ENCODE measurements around the gene OR6B3. TPM values are rescaled to one million over a fixed set of nuclear protein-coding genes. Genes with fewer than 3 reads are reported as not detected.
"Not testable (repeated sequence)": the region's sequence is repeated elsewhere in the genome, so short reads cannot be mapped to it uniquely, and the experiment has no call there.

The OR6B3 gene
- total RNA-seq, 1 experiment from 2014 or later, result not detected

DNA sequence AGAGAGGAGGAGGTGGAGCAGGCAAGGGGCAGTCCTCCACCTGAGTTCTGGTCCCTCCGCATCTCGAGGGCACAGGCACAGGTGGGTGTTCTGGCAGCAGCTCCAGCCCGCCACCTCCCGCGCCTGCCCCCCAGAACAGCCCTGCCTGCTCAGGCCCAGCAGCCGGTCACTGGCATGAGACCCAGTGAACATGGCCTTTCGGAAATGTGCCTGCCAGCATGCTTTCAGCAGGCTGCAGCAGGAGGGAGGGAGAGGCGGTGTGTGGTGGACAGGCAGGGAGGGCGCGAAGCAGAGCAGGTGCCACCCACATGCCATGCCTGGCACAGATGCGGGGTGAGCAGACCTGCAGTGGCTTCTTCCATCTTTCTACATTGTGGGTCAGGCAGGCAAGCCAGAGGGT is 3.4 kb upstream of the OR6B3 start:
- no peak overlapping the region for H3K4me3 ChIP-seq (ENCODE audit: insufficient read depth, low read depth, low read length)
- no peaks in the 10 kb centered on the region for H3K27me3 ChIP-seq (ENCODE audit: control insufficient read depth, insufficient read depth, low read length)
- DNase-seq, result no peak
- H3K36me3 ChIP-seq (replicated peaks; ENCODE audit: control insufficient read depth, insufficient read depth, low read length), result no peaks in the 10 kb centered on the region

DNA sequence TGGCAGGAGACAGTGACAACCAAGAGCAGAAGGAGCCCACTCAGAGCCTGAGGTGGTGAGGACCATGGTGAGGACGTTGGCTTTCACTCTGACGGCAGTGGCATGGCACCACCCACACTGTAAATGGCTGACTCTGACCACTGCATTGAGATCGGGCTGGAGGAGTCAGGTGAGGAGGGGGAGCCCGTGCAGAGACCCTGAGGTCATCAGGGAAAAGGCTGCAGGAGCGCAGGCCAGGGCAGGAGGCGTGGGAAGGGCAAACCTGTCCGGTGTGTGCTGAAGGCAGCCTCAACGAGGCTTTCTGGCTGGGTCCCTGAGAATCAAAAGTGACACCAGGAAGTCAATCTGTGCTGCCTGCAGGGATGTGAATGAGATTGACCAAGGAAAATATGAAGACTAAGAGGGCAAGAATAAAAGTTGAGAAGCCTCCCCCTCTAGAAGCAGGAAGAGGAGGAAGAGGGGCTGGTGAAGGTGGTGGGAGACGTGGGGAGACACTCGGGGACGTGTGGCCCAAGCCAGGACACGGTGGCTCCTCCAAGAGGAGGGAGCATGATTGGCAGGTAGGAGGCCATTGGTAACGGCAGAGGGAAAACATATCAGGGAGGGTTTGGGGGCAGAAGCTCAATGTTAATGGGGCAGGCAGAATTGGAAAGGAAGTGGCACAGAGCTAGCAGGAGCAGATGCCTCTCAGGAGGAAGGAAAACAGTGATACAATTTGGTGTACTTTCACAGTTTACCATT is 2.0 kb upstream of the OR6B3 start:
- DNase-seq, result no peak
- Histone ChIP-seq H3K27me3 (ENCODE audit: control insufficient read depth, insufficient read depth, low read length) (no peaks in the 10 kb centered on the region), H3K4me3 (ENCODE audit: insufficient read depth, low read depth, low read length) (no peak overlapping the region), H3K36me3 (replicated peaks; ENCODE audit: control insufficient read depth, insufficient read depth, low read length) (no peaks in the 10 kb centered on the region)

DNA sequence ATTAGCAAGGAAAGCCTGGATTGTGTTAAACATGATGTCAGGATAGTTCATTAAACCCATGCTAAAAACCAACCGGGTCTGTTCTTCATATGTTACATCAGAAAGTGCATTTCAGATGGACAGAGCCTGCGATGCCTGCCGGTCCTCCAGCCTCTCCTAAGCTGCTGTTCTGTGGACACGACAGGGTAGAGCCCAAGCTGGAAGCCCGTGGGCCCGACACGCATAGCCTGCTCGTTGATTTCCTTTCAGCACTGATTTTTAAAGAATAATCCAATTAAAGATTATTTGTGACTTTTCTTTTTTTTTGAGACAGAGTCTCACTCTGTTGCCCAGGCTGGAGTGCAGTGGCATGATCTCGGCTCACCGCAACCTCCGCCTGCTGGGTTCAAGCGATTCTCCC is 797 bp downstream of the OR6B3 start:
- Histone ChIP-seq H3K4me3 (ENCODE audit: insufficient read depth, low read depth, low read length) (no peak overlapping the region), H3K36me3 (replicated peaks; ENCODE audit: control insufficient read depth, insufficient read depth, low read length) (no peaks in the 10 kb centered on the region), H3K27me3 (ENCODE audit: control insufficient read depth, insufficient read depth, low read length) (no peaks in the 10 kb centered on the region)
- DNase-seq, result no peak

DNA sequence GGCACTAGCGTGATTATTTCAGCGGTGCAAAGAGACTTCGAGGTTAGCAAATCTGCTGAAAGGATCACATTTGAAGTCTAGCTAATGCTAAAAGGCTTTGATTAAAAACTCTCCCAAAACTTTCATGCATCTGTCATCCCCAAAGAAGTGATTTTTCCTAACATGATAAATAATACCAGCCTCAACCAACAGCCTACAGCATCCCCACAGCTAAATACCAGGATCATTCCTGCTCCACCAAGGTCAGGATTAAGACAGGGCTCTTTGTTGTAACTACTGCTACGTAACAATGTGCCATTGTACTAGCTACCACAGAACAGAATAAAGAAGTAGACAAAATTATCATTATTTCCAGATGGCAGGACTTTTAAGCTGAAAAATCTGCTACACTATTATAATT is 1.6 kb downstream of the OR6B3 start:
- no peaks in the 10 kb centered on the region for H3K27me3 ChIP-seq (ENCODE audit: control insufficient read depth, insufficient read depth, low read length)
- H3K4me3 ChIP-seq (ENCODE audit: insufficient read depth, low read depth, low read length), result no peak overlapping the region
- DNase-seq, result no peak
- H3K36me3 ChIP-seq (replicated peaks; ENCODE audit: control insufficient read depth, insufficient read depth, low read length), result no peaks in the 10 kb centered on the region

DNA sequence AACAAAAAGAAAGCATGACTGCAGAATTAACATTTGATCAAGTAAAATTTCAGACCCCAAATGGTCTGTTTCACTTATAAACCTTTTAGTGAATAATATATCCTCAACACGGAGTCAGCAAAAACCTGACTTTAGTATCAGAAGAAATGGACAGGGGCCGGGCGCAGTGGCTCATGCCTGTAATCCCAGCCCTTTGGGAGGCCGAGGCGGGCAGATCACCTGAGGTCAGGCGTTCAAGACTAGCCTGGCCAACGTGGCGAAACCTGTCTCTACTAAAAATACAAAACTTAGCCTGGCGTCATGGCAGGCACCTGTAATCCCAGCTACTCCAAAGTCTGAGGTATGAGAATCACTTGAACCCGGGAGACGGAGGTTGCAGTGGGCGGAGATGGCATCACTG is 3.0 kb downstream of the OR6B3 start:
- H3K27me3 ChIP-seq (ENCODE audit: control insufficient read depth, insufficient read depth, low read length), result no peaks in the 10 kb centered on the region
- no peak for DNase-seq
- H3K4me3 ChIP-seq (ENCODE audit: insufficient read depth, low read depth, low read length), result no peak overlapping the region
- no peaks in the 10 kb centered on the region for H3K36me3 ChIP-seq (replicated peaks; ENCODE audit: control insufficient read depth, insufficient read depth, low read length)

DNA sequence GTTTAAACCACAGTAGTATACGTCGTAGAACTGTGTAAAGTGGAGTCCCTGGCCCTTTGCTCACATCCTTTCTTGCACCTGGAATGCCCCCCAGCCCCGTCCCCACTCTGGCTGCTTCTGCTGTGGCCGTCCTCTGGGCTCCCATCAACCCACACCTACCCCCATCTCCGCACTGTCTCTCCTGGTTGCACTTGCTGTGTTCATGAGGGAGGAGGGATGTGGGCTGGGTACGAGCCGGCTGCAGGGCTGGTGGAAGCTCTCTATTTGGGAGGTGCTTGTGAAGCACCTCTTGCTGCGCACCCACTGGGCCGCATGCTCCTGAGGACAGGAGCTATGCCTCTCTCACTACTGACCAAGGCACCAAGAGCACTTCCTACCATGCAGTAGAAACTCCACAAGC is 5.1 kb downstream of the OR6B3 start:
- Histone ChIP-seq H3K36me3 (replicated peaks; ENCODE audit: control insufficient read depth, insufficient read depth, low read length) (no peaks in the 10 kb centered on the region), H3K27me3 (ENCODE audit: control insufficient read depth, insufficient read depth, low read length) (no peaks in the 10 kb centered on the region), H3K4me3 (ENCODE audit: insufficient read depth, low read depth, low read length) (no peak overlapping the region)
- DNase-seq, result no peak

DNA sequence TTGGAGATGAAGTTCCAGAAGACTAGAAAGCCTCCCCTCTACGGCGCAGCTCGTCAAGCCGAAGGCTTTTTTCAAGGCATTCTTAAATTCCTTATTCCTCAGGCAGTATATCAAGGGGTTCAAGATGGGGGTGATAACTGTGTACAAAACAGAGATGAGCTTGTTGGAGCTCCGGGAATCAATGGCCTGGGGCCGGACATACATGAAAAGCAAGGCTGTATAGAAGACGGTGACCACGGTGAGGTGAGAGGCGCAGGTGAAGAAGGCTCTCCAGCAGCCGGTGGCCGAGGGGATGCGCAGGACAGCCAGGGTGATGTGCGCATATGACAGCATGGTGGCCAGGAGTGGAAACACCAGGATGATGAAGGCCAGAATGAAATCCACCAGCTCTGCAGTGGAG is 8.2 kb downstream of the OR6B3 start:
- H3K36me3 ChIP-seq (replicated peaks; ENCODE audit: control insufficient read depth, insufficient read depth, low read length), result no peaks in the 10 kb centered on the region
- no peak for DNase-seq
- H3K27me3 ChIP-seq (ENCODE audit: control insufficient read depth, insufficient read depth, low read length), result no peaks in the 10 kb centered on the region
- H3K4me3 ChIP-seq (ENCODE audit: insufficient read depth, low read depth, low read length), result no peak overlapping the region

DNA sequence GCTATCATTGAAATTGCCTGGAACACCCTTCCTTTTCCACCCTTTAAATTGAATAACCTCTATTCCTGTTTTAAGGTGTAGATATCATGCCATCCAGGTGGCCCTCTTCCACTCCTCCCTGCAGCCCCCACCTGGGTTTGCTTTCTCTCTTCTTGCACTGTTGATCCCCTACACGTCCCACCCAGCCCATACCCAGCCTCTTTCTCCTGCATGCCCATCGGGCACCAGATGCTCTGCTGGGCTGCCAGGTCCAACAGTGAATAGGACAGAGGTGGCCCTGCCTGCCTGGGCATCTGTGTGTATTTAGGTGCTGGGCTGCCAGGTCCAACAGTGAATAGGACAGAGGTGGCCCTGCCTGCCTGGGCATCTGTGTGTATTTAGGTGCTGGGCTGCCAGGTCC is 9.2 kb downstream of the OR6B3 start:
- H3K36me3 ChIP-seq (replicated peaks; ENCODE audit: control insufficient read depth, insufficient read depth, low read length); DNase-seq; H3K4me3 ChIP-seq (ENCODE audit: insufficient read depth, low read depth, low read length); H3K27me3 ChIP-seq (ENCODE audit: control insufficient read depth, insufficient read depth, low read length): not testable (repeated sequence)

DNA sequence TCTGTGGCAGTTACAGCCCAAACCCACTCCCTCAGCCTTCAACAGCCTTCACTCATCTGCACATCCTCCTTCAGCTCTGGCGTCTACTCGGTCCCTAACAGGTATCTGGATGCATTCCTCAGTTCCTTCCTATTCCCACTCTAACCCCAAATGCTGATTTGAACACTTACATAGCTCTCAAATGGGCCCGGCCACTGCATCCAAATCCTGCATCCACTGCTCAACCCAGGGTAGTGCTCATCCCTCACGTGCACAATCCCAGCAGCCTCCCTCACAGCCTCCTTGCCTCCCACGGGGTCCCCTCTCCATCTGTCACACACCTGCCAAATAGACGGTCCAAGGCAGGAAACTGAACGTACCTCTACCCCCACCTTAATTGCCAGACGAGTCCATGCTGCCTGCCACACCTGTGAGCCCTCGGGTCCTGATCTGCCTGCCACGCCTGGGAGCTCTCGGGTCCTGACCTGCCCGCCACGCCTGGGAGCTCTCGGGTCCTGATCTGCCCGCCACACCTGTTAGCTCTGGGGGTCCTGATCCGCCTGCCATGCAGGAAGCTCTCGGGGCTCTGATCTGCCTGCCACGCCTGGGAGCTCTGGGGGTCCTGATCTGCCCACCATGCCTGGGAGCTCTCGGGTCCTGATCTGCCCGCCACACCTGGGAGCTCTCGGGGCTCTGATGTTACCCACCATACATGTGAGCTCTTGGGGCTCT is 9.9 kb downstream of the OR6B3 start:
- Histone ChIP-seq H3K36me3 (replicated peaks; ENCODE audit: control insufficient read depth, insufficient read depth, low read length) (no peaks in the 10 kb centered on the region), H3K4me3 (ENCODE audit: insufficient read depth, low read depth, low read length) (no peak overlapping the region), H3K27me3 (ENCODE audit: control insufficient read depth, insufficient read depth, low read length) (no peaks in the 10 kb centered on the region)
- DNase-seq, result no peak

DNA sequence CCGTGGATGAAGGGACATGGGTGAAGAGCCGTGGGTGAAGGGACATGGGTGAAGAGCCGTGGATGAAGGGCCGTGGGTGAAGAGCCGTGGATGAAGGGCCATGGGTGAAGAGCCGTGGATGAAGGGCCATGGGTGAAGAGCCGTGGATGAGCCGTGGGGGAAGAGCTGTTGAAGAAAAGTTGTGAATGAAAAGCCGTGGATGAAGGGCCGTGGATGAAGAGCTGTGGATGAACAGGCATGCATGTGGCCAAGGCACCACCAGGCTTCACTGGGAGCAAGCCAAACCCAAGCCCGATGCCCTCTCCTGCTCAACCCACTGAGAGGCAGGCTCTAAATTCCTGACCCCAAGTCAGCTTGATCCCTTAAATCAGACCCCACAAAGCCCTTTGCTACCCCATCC is 10.6 kb downstream of the OR6B3 start:
- Histone ChIP-seq H3K4me3 (ENCODE audit: insufficient read depth, low read depth, low read length) (no peak overlapping the region), H3K36me3 (replicated peaks; ENCODE audit: control insufficient read depth, insufficient read depth, low read length) (no peaks in the 10 kb centered on the region), H3K27me3 (ENCODE audit: control insufficient read depth, insufficient read depth, low read length) (no peaks in the 10 kb centered on the region; the same call in 1 of the 2 replicates)
- DNase-seq, result no peak

DNA sequence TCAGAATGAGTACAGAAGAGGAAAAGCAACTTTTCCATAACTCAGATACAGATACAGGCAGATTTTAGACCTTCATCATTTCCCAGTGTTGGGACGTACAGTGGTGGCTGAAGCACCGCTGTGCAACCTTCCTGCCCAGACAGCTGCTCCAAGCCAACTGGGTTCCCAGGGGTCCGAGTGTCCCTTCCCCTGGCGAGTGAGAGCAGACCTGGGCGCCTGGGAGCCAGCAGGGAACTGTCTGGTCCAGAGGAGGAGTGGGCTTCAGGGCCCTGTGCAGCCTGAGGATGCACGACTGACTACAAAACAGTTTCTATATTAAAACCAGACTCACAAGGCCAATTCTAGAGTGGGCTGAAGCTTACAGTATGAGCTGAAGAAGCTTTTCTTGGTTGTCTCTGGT is 12.0 kb downstream of the OR6B3 start:
- Histone ChIP-seq H3K4me3 (ENCODE audit: insufficient read depth, low read depth, low read length) (no peak overlapping the region), H3K36me3 (replicated peaks; ENCODE audit: control insufficient read depth, insufficient read depth, low read length) (no peaks in the 10 kb centered on the region), H3K27me3 (ENCODE audit: control insufficient read depth, insufficient read depth, low read length) (no peaks in the 10 kb centered on the region; the same call in 1 of the 2 replicates)
- DNase-seq, result no peak

DNA sequence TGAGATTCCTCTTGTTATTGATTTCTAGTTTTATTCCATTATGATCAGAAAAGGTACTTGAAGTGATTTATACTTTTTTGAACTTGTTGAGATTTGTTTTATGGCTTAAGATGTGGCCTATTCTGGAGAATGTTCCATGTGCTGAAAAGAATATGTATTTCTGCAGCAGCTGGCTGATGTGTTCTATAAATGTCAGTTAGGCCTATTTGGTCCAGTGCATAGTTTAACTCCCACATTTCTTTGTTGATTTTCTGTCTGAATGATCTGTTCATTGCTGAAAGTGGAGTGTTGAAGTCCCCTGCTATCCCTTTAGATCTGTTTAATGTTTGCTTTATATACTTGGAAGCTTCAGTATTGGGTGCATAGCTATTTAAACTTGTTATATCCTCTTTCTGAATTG is 16.0 kb downstream of the OR6B3 start:
- Histone ChIP-seq H3K36me3 (replicated peaks; ENCODE audit: control insufficient read depth, insufficient read depth, low read length) (no peaks in the 10 kb centered on the region), H3K27me3 (ENCODE audit: control insufficient read depth, insufficient read depth, low read length) (no peaks in the 10 kb centered on the region; the same call in none of the 2 replicates), H3K4me3 (ENCODE audit: insufficient read depth, low read depth, low read length) (no peak overlapping the region)
- no peak for DNase-seq

DNA sequence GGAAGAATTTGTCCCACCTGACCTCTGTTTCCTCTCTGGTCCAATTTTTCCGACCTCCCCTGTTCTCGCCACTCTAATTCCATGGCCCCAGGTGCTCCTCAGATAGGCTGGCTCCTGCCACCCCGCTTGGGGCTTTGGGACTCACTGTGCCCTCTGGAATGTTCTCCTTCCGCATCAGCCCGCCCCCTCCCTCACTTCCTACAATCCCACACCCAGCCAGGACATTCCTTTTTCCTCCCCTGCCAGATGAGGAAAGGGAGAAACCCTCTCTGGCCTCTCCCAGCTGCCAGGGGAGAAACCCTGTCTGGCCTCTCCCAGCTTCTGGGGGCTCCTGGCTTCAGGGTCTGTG is 20.0 kb downstream of the OR6B3 start:
- DNase-seq, result peak; percentile 59
- H3K27me3 ChIP-seq (ENCODE audit: control insufficient read depth, insufficient read depth, low read length), result peaks cover 3% of the 10 kb centered on the region
- H3K4me3 ChIP-seq (ENCODE audit: insufficient read depth, low read depth, low read length), result no peak overlapping the region
- no peaks in the 10 kb centered on the region for H3K36me3 ChIP-seq (replicated peaks; ENCODE audit: control insufficient read depth, insufficient read depth, low read length)

DNA sequence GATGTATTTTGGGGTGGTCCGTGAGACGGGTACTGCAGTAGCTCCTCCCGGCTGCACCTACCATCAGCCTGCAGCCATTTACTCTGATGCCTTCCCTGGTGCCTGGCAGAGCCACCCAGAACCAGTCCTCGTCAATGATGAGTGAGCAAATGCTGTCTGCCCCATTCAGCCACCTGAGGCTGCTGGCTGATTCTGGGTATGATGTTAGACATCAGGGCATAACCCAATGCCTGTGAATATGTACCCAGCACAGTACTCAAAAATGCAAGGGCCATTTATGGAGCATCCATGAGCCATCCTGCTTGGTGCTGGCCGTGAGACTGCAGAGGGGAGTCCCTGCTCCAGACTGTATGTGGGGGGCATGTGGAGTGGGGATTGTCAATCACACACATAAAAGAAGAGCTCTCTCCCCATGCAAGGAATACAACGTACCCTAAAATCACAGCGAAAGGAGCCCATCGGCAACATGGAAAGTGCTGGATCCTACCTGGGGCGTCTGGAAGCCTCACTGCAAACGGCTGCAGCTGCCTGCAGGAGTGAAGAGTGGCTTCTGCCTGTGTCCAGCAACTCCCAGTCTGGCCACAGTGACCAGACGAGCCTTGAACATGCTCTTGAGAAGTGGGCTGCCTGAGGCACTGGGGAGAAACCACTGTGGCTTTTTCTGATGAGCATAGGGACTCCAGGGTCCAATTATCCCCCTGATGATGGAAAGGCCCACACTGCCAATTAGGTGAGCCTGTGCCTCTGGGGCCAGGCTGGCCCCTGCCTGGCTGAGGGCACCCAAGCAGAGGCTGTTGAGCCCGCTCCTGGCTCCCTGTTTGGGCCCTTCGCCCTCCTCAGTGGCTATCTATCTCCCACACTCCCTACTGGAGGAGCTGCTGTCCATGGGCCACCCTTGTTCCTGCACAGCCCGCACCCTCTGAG is 20.7 kb downstream of the OR6B3 start:
- no peak for DNase-seq
- H3K4me3 ChIP-seq (ENCODE audit: insufficient read depth, low read depth, low read length), result no peak overlapping the region
- H3K27me3 ChIP-seq (ENCODE audit: control insufficient read depth, insufficient read depth, low read length), result peaks cover 3% of the 10 kb centered on the region; the same call in 1 of the 2 replicates
- no peaks in the 10 kb centered on the region for H3K36me3 ChIP-seq (replicated peaks; ENCODE audit: control insufficient read depth, insufficient read depth, low read length)
